GM12873 (cell line): ENCODE results near the gene TFB1M.

Experiments
- TF ChIP-seq, protein P1 (sequence below): IDR thresholded peaks from 2 replicates; pipeline ENCODE4 v1.5.1; 2012; ENCODE audit warnings: low read depth, mild to moderate bottlenecking, moderate library complexity, low read length, control low read depth; ENCODE audit not compliant: insufficient read depth; ENCODE audit errors: missing control alignments

Gene TFB1M

DNA sequence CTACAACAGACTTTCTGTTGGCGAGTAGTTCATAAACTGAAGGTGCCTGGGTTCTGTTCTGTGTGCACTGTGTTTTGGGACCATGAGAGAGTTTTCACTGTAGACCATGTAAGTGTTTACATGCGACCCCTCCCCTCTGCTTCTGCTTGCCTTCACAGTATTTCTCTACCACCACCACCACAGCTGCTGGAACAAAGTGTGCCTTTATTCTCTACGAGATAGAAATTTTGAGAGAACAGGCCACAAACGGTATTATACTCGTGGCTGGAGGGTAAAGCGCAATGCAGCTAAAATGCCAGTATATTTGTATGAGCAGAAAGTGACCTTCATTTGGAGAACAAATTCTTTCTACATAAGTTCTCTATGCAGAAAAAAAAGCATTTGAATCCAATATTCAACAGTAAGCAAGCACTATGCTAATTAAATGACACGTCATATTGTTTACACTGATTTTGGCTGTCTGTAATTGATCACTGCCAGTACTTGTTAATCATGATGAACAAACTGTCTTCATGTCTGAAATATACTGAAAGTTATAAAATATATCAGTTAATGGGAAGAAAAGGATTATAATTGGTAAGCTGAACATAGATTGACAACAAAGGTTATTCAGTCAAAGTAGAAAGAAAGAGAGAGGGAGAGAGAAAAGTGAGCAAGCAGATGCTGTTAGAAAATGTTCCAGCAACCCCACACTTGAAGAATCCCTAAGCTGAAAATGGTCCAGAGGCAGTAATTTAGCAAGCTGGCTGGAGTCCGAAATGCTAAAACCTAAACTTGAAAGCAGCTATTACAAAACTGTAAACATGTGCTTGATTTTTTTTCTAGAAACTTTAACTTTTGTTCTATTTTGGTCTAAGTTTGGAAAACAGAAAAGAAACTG, 41.7 kb downstream of the TFB1M start:
- TF ChIP-seq, protein P1, sequence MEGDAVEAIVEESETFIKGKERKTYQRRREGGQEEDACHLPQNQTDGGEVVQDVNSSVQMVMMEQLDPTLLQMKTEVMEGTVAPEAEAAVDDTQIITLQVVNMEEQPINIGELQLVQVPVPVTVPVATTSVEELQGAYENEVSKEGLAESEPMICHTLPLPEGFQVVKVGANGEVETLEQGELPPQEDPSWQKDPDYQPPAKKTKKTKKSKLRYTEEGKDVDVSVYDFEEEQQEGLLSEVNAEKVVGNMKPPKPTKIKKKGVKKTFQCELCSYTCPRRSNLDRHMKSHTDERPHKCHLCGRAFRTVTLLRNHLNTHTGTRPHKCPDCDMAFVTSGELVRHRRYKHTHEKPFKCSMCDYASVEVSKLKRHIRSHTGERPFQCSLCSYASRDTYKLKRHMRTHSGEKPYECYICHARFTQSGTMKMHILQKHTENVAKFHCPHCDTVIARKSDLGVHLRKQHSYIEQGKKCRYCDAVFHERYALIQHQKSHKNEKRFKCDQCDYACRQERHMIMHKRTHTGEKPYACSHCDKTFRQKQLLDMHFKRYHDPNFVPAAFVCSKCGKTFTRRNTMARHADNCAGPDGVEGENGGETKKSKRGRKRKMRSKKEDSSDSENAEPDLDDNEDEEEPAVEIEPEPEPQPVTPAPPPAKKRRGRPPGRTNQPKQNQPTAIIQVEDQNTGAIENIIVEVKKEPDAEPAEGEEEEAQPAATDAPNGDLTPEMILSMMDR = no peak

DNA sequence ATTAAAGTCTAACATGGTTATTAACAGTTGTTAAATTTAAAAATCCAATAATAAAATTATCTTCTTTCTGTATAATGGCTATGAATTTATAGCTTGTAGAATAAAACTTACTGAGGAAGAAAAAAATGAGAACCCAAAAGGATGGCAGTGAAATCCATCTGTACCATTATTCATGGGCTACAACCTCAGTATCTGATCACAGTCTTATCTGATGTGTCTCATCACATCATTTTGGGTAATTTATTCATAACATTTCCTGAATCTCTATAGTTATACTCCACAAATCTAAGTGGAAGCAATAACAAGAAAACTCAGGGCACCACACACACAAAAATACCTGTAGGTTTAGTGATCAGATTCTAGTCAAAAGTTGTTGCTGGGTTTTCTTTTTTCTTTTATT, 43.1 kb downstream of the TFB1M start:
- TF ChIP-seq, protein P1 = no peak

DNA sequence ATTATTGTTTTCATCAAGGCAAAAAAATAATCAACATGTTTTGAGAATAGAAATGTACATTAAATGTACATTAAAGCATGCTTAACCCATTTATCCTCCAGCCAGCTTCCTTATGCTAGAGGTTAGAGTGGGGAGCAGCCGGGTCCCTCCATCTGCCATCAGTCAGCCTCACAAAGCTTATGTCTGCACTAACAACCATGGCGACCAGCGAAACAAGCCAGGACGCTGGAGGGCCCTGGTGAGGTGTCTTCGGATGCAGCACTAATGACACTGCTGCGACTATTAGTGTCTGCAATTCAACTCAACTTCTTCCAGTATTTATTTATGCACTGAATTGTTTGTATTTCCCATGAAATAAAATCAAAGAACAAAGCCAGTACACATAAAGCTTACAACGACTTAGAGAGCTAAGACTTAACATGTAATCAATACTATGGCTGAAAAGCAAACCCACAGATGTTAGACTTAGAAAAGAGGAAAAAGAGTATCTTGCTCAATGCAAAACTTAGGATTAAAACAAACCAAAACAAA, 43.7 kb downstream of the TFB1M start:
- TF ChIP-seq, protein P1 = no peak

DNA sequence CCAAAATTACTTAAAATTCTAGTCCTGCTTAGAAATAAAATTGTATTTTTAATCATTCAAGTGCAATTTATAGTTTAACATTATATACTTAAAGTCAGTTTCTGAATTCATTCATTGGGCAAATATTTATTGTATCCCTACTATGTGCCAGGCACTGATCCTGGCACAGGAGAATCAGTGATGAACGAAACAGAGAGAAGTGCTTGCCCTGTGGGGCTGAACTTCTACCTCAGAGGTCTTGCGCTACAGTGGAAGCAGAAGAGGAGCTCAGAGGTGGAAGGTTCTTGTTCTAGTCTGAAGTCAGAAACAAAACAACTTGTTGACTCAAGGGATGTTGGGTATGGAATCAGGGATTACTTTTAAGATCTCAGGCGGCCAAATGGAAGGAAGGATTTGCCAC, 44.5 kb downstream of the TFB1M start:
- TF ChIP-seq, protein P1 = no peak

DNA sequence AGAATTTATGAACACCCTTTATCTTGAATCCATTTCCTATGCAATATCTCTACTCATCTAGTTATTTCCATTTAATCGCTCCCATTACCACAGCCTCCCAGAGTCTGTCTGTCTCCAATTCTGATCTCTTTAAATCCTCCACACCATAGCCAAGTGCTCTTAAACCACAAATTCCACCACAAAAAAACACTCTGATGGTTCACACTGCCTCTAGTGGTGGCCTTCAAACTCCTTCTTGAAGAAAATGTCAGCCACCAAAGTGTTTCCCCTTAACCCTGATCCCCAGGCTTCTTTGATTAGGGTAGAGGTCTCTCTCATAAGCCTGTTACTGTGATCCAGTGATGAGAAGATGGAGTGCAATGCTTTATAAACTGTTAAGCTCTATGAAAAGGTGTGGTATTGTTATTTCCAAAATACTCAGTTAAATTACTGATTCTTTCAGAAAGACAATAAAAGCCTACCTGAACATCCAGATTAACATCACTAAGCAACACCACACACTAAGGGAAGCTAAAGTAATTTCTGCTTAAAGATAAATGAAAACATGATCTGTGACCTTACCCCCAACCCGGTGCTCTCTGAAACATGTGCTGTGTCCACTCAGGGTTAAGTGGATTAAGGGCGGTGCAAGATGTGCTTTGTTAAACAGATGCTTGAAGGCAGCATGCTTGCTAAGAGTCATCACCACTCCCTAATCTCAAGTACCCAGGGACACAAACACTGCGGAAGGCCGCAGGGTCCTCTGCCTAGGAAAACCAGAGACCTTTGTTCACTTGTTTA, 46.0 kb downstream of the TFB1M start:
- TF ChIP-seq, protein P1 = peak; percentile 63

DNA sequence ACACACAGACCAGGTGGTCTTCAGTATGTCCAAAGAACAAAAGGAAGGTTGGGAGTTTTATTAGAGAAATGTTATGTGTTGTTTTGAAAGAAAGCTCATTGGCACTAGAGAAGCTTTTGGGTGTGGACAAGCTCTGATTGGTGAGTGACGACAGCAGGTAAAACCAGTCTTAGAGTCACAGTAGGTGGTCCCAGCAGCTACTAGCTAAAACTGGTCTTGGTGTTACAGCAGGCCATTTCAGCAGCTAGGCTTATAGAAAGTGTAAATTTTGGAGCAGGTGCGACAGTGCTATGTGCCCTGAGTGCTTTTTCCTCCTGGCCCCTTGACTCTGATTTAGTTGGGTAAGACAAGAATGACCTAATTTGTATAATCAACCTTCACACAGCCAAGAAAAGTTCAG, 46.9 kb downstream of the TFB1M start:
- TF ChIP-seq, protein P1 = no peak
